ENCODE results near the gene TMEM255B. TPM values are rescaled to one million over a fixed set of nuclear protein-coding genes. Genes with fewer than 3 reads are reported as not detected.

Gene TMEM255B
- total RNA-seq, 1 donor from 2014 or later = 2.0 TPM

- Mint-ChIP-seq H3K9me3 (peaks cover 3% of the 10 kb centered on the region), H3K4me1 (no peaks in the 10 kb centered on the region), H3K4me3 (no peak overlapping the region), H3K27me3 (peaks cover 4% of the 10 kb centered on the region), H3K27ac (no peak overlapping the region), H3K36me3 (ENCODE audit: low read depth) (no peaks in the 10 kb centered on the region)
- intact Hi-C loops (cut with micrococcal nuclease) = no loop called here
- DNase-seq = no peak
Observed at GRCh38 chr13:113731192-113732175, 27.5 kb upstream of the TMEM255B start.

GRCh38 chr13:113732176-113732960 is 26.7 kb upstream of the TMEM255B start:
- Mint-ChIP-seq H3K27ac (no peak overlapping the region), H3K27me3 (peaks cover 5% of the 10 kb centered on the region), H3K4me1 (no peaks in the 10 kb centered on the region), H3K36me3 (ENCODE audit: low read depth) (no peaks in the 10 kb centered on the region), H3K4me3 (no peak overlapping the region), H3K9me3 (peaks cover 3% of the 10 kb centered on the region)
- DNase-seq = no peak
- intact Hi-C loops (cut with micrococcal nuclease) = no loop called here

GRCh38 chr13:113732961-113733950 is 25.8 kb upstream of the TMEM255B start:
- Mint-ChIP-seq H3K27me3 (peaks cover 7% of the 10 kb centered on the region), H3K36me3 (ENCODE audit: low read depth) (no peaks in the 10 kb centered on the region), H3K4me3 (no peak overlapping the region), H3K9me3 (peaks cover 3% of the 10 kb centered on the region), H3K4me1 (no peaks in the 10 kb centered on the region), H3K27ac (no peak overlapping the region)
- no peak for DNase-seq
- intact Hi-C loops (cut with micrococcal nuclease) = no loop called here

GRCh38 chr13:113734099-113734825 is 24.8 kb upstream of the TMEM255B start:
- Mint-ChIP-seq H3K9me3 (peaks cover 3% of the 10 kb centered on the region), H3K27me3 (peaks cover 6% of the 10 kb centered on the region), H3K4me1 (no peaks in the 10 kb centered on the region), H3K27ac (no peak overlapping the region), H3K4me3 (no peak overlapping the region), H3K36me3 (ENCODE audit: low read depth) (no peaks in the 10 kb centered on the region)
- intact Hi-C loops (cut with micrococcal nuclease) = no loop called here
- DNase-seq = no peak

GRCh38 chr13:113734826-113735125 is 24.2 kb upstream of the TMEM255B start:
- DNase-seq = no peak
- intact Hi-C loops (cut with micrococcal nuclease) = no loop called here
- no peaks in the 10 kb centered on the region for H3K4me1 Mint-ChIP-seq
- H3K36me3 Mint-ChIP-seq (ENCODE audit: low read depth) = no peaks in the 10 kb centered on the region
- H3K27ac Mint-ChIP-seq = no peak overlapping the region
- peaks cover 9% of the 10 kb centered on the region for H3K27me3 Mint-ChIP-seq
- no peak overlapping the region for H3K4me3 Mint-ChIP-seq
- peaks cover 3% of the 10 kb centered on the region for H3K9me3 Mint-ChIP-seq

GRCh38 chr13:113735194-113735593 is 23.8 kb upstream of the TMEM255B start:
- no peaks in the 10 kb centered on the region for H3K4me1 Mint-ChIP-seq
- intact Hi-C loops (cut with micrococcal nuclease) = no loop called here
- no peak for DNase-seq
- H3K9me3 Mint-ChIP-seq = peaks cover 3% of the 10 kb centered on the region
- no peak overlapping the region for H3K4me3 Mint-ChIP-seq
- peaks cover 13% of the 10 kb centered on the region for H3K27me3 Mint-ChIP-seq
- no peak overlapping the region for H3K27ac Mint-ChIP-seq
- H3K36me3 Mint-ChIP-seq (ENCODE audit: low read depth) = no peaks in the 10 kb centered on the region

- no peak overlapping the region for H3K4me3 Mint-ChIP-seq
- H3K27ac Mint-ChIP-seq = no peak overlapping the region
- H3K36me3 Mint-ChIP-seq (ENCODE audit: low read depth) = no peaks in the 10 kb centered on the region
- H3K9me3 Mint-ChIP-seq = peaks cover 3% of the 10 kb centered on the region
- H3K27me3 Mint-ChIP-seq = peaks cover 17% of the 10 kb centered on the region
- H3K4me1 Mint-ChIP-seq = peaks cover 3% of the 10 kb centered on the region
- intact Hi-C loops (cut with micrococcal nuclease) = no loop called here
- no peak for DNase-seq
Observed at GRCh38 chr13:113735750-113736149, 23.3 kb upstream of the TMEM255B start.

GRCh38 chr13:113736258-113736731 is 22.7 kb upstream of the TMEM255B start:
- no peak for DNase-seq
- Mint-ChIP-seq H3K4me1 (peaks cover 5% of the 10 kb centered on the region), H3K36me3 (ENCODE audit: low read depth) (no peaks in the 10 kb centered on the region), H3K4me3 (no peak overlapping the region), H3K27me3 (peaks cover 21% of the 10 kb centered on the region), H3K9me3 (peaks cover 3% of the 10 kb centered on the region), H3K27ac (no peak overlapping the region)
- intact Hi-C loops (cut with micrococcal nuclease) = no loop called here

- Mint-ChIP-seq H3K36me3 (ENCODE audit: low read depth) (no peaks in the 10 kb centered on the region), H3K27me3 (peaks cover 30% of the 10 kb centered on the region), H3K27ac (no peak overlapping the region), H3K4me3 (no peak overlapping the region), H3K9me3 (peaks cover 3% of the 10 kb centered on the region), H3K4me1 (peaks cover 19% of the 10 kb centered on the region)
- no peak for DNase-seq
- intact Hi-C loops (cut with micrococcal nuclease) = no loop called here
Observed at GRCh38 chr13:113737803-113738202, 21.2 kb upstream of the TMEM255B start.

- intact Hi-C loops (cut with micrococcal nuclease) = no loop called here
- peaks cover 30% of the 10 kb centered on the region for H3K27me3 Mint-ChIP-seq
- DNase-seq = no peak
- peaks cover 19% of the 10 kb centered on the region for H3K4me1 Mint-ChIP-seq
- no peaks in the 10 kb centered on the region for H3K9me3 Mint-ChIP-seq
- no peaks in the 10 kb centered on the region for H3K36me3 Mint-ChIP-seq (ENCODE audit: low read depth)
- H3K27ac Mint-ChIP-seq = no peak overlapping the region
- no peak overlapping the region for H3K4me3 Mint-ChIP-seq
Observed at GRCh38 chr13:113739527-113740285, 19.3 kb upstream of the TMEM255B start.

- H3K36me3 Mint-ChIP-seq (ENCODE audit: low read depth) = no peaks in the 10 kb centered on the region
- no peaks in the 10 kb centered on the region for H3K9me3 Mint-ChIP-seq
- H3K4me1 Mint-ChIP-seq = peaks cover 19% of the 10 kb centered on the region
- H3K27me3 Mint-ChIP-seq = peaks cover 32% of the 10 kb centered on the region
- no peak for DNase-seq
- H3K4me3 Mint-ChIP-seq = no peak overlapping the region
- H3K27ac Mint-ChIP-seq = no peak overlapping the region
- intact Hi-C loops (cut with micrococcal nuclease) = no loop called here
Observed at GRCh38 chr13:113740286-113740556, 18.8 kb upstream of the TMEM255B start.

GRCh38 chr13:113740661-113741060 is 18.4 kb upstream of the TMEM255B start:
- Mint-ChIP-seq H3K27me3 (peaks cover 32% of the 10 kb centered on the region), H3K36me3 (ENCODE audit: low read depth) (no peaks in the 10 kb centered on the region), H3K4me1 (peaks cover 19% of the 10 kb centered on the region), H3K27ac (no peak overlapping the region), H3K4me3 (no peak overlapping the region), H3K9me3 (no peaks in the 10 kb centered on the region)
- intact Hi-C loops (cut with micrococcal nuclease) = no loop called here
- DNase-seq = no peak

All from activated CD4-positive, alpha-beta T cell treated with anti-CD3 and anti-CD28 coated beads, Interleukin-2, amount 10 ng/mL, durations not matched to agents 24 days and 14 days (primary cell).